GM10248 (cell line): ENCODE data around the gene SELENOW.
A peak's percentile ranks its signal among the peaks of the same experiment; 100 is the strongest.
"Not testable (repeated sequence)": the region's sequence is repeated elsewhere in the genome, so short reads cannot be mapped to it uniquely, and the experiment has no call there.

Experiments
- CTCF ChIA-PET: fragments of 300-600 bp; sonication (Branson Sonifier 250); formaldehyde crosslinking; extraction: SDS; loops from one replicate; lab custom pipeline; 2021; ENCODE audit warnings: antibody characterized with exemption; lab: Yijun Ruan, JAX
- POLR2A ChIA-PET: fragments of 350-650 bp; sonication (Branson Sonifier 250); formaldehyde crosslinking; extraction: SDS; loops from one replicate; lab custom pipeline; 2020; ENCODE audit warnings: antibody characterized with exemption; lab: Yijun Ruan, JAX
- DNase-seq: peaks from one replicate; pipeline ENCODE4 v3.0.0; 2012; ENCODE audit errors: extremely low spot score
- TF ChIP-seq, protein P1 (sequence below): IDR thresholded peaks from 2 replicates; pipeline ENCODE4 v1.5.1; 2012; ENCODE audit warnings: mild to moderate bottlenecking, low read depth; ENCODE audit errors: extremely low read depth, missing control alignments, control extremely low read depth

SELENOW gene

GRCh38 chr19:47740866-47741519 lies 37.5 kb upstream of the SELENOW start:
- DNase-seq: no peak
- CTCF ChIA-PET: interaction anchor here (1.2 to 4.4 kb wide), 6 partner anchors 25 to 313 kb away, joined by 3 to 32 read pairs (median 4); partner anchors contain the start of gene EHD2
- POLR2A ChIA-PET: no interaction called here
- TF ChIP-seq, protein P1, sequence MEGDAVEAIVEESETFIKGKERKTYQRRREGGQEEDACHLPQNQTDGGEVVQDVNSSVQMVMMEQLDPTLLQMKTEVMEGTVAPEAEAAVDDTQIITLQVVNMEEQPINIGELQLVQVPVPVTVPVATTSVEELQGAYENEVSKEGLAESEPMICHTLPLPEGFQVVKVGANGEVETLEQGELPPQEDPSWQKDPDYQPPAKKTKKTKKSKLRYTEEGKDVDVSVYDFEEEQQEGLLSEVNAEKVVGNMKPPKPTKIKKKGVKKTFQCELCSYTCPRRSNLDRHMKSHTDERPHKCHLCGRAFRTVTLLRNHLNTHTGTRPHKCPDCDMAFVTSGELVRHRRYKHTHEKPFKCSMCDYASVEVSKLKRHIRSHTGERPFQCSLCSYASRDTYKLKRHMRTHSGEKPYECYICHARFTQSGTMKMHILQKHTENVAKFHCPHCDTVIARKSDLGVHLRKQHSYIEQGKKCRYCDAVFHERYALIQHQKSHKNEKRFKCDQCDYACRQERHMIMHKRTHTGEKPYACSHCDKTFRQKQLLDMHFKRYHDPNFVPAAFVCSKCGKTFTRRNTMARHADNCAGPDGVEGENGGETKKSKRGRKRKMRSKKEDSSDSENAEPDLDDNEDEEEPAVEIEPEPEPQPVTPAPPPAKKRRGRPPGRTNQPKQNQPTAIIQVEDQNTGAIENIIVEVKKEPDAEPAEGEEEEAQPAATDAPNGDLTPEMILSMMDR: no peak

GRCh38 chr19:47741544-47742140 lies 36.9 kb upstream of the SELENOW start:
- CTCF ChIA-PET: interaction anchor here (0.9 to 2.4 kb wide), 3 partner anchors 24 to 306 kb away, joined by 3 to 11 read pairs (median 4); no protein-coding TSS in a partner anchor
- POLR2A ChIA-PET: no interaction called here
- no peak for DNase-seq
- TF ChIP-seq, protein P1: no peak

DNA sequence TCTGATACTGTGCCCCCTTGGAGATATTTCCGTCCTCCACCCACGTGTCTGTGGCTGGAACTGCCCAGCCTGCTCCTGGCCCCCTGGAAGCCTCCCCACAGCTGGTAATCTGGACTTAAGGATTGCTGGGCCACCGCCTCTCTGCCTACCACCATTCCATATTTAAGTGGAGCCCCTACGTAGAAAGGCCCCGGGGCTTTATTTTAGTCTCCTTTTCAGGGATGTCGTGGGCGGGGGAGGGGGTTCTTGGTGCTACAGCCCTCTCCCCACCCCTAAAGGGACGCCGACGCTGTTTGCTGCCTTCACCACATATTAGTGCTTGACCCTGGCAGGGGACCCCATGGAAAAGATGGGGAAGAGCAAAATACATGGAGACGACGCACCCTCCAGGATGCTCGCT lies 35.9 kb upstream of the SELENOW start:
- POLR2A ChIA-PET: interaction anchor here (0.6 kb wide), 1 partner anchor 24 kb away, joined by 5 read pairs; no protein-coding TSS in a partner anchor

GRCh38 chr19:47745010-47745901 lies 33.2 kb upstream of the SELENOW start, which contains the start of gene NOP53:
NOP53 (plus strand) TSS chr19:47745546; CDS start chr19:47745560, 14 bp downstream.
- POLR2A ChIA-PET: interaction anchor here (0.6 kb wide), 1 partner anchor 1398 kb away, joined by 4 read pairs; no protein-coding TSS in a partner anchor
- CTCF ChIA-PET: interaction anchor here (0.6 to 3.5 kb wide), 12 partner anchors 11 to 317 kb away, joined by 3 to 23 read pairs (median 3); partner anchors contain the start of genes EHD2 and NAPA

More for the DNA sequence above, 35.9 kb upstream of the SELENOW start:
- CTCF ChIA-PET: interaction anchor here (0.7 to 3.5 kb wide), 11 partner anchors 14 to 451 kb away, joined by 3 to 23 read pairs (median 3); partner anchors contain the start of gene EHD2
- DNase-seq: no peak
- TF ChIP-seq, protein P1: no peak

DNA sequence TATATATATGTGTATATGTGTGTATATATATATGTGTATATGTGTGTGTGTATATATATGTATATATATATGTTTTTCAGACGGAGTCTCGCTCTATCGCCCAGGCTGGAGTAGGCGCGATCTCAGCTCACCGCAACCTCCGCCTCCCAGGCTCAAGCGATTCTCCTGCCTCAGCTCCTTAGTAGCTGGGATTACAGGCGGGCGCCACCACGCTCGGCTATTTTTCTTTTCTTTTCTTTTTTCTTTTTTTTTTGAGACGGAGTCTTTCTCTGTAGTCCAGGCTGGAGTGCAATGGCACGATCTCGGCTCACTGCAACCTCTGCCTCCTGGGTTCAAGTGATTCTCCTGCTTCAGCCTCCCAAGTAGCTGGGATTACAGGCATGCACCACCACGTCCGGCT lies 32.4 kb upstream of the SELENOW start:
- CTCF ChIA-PET: interaction anchor here (1.1 to 3.5 kb wide), 3 partner anchors 13 to 310 kb away, joined by 3 to 23 read pairs (median 7); partner anchors contain the start of gene EHD2
- DNase-seq, POLR2A ChIA-PET: not testable (repeated sequence)

More at GRCh38 chr19:47745010-47745901, 33.2 kb upstream of the SELENOW start, which contains the start of gene NOP53:
- DNase-seq: peak; percentile 96
- TF ChIP-seq, protein P1: no peak

GRCh38 chr19:47749326-47749725 lies 29.2 kb upstream of the SELENOW start:
- TF ChIP-seq, protein P1: no peak
- POLR2A ChIA-PET: interaction anchor here (0.5 kb wide), 1 partner anchor 442 kb away, joined by 5 read pairs; no protein-coding TSS in a partner anchor
- DNase-seq: peak; percentile 78
- CTCF ChIA-PET: interaction anchor here (1.2 kb wide), 1 partner anchor 10 kb away, joined by 3 read pairs; no protein-coding TSS in a partner anchor
